ENCODE results near the gene PET117. TPM values are rescaled to one million over a fixed set of nuclear protein-coding genes. Genes with fewer than 3 reads are reported as not detected.

Gene PET117
- polyA plus RNA-seq, 1 of the 3 experiments (the other 2 are of a cell fraction) = 13.5 TPM

- 82% methylated on average over 5 of the region's 5 CpGs for WGBS (ENCODE audit: low lambda C conversion rate)
- CTCF ChIA-PET = interaction anchor here (1.5 kb wide), 1 partner anchor 89 kb away, joined by 3 read pairs; no protein-coding TSS in a partner anchor
- H3F3A ChIP-seq (replicated peaks; ENCODE audit: insufficient read depth) = no peaks in the 10 kb centered on the region
Observed at GRCh38 chr20:18187020-18187419, 49.4 kb downstream of the PET117 start.

More at GRCh38 chr20:18187020-18187419, 49.4 kb downstream of the PET117 start:
- no peaks in the 10 kb centered on the region for H3K9me3 ChIP-seq
- no peak overlapping the region for H2AFZ ChIP-seq (ENCODE audit: low read depth)
- no peak for DNase-seq
- no peak overlapping the region for H3K4me2 ChIP-seq
- no peaks in the 10 kb centered on the region for H4K20me1 ChIP-seq (ENCODE audit: insufficient read depth)
- no peak overlapping the region for H3K4me3 ChIP-seq (ENCODE audit: low read depth in 2 of 2, low read length in 1 of 2)
- no peak overlapping the region for H3K9ac ChIP-seq
- H3K36me3 ChIP-seq (replicated peaks in 1 of 2; ENCODE audit: control insufficient read depth in 1 of 2, insufficient read depth in 2 of 2, low read length in 1 of 2) = peaks cover 35 to 63% of the 10 kb centered on the region in 2 experiments
- no peaks in the 10 kb centered on the region for H3K9me2 ChIP-seq
- TF ChIP-seq MEF2A (IDR thresholded peaks at IDR 0.05; ENCODE audit: borderline replicate concordance, low read depth) (no peak), EP300 (IDR thresholded peaks at IDR 0.05; ENCODE audit: borderline replicate concordance in 1 of 2, low read depth in 1 of 2, low read length in 1 of 2) (no peak), FOSL2 (IDR thresholded peaks at IDR 0.05; ENCODE audit: borderline replicate concordance, low read depth) (no peak), FOXJ3 (CRISPR knock-in tag; IDR thresholded peaks at IDR 0.05) (no peak), ELF1 (IDR thresholded peaks at IDR 0.05) (no peak), EZH2phosphoT487 (IDR thresholded peaks at IDR 0.05; ENCODE audit: borderline replicate concordance, low read depth) (no peak), TCF12 (IDR thresholded peaks at IDR 0.05) (no peak), CHD2 (IDR thresholded peaks at IDR 0.05; ENCODE audit: low read length, partially characterized antibody) (no peak), RAD21 (IDR thresholded peaks at IDR 0.05; ENCODE audit: low read length) (no peak), POLR2AphosphoS5 (IDR thresholded peaks at IDR 0.05; ENCODE audit: low read depth, low read length) (no peak), MXI1 (IDR thresholded peaks at IDR 0.05; ENCODE audit: low read depth, low read length) (no peak), USF1 (IDR thresholded peaks at IDR 0.05; ENCODE audit: borderline replicate concordance, low read depth) (no peak), ZBTB33 (IDR thresholded peaks at IDR 0.05; ENCODE audit: borderline replicate concordance, low read depth) (no peak), IRF3 (IDR thresholded peaks at IDR 0.05; ENCODE audit: low read depth, low read length) (no peak), NRF1 (IDR thresholded peaks at IDR 0.05; ENCODE audit: low read depth, low read length) (no peak), USF2 (IDR thresholded peaks at IDR 0.05; ENCODE audit: borderline replicate concordance, low read depth, low read length) (no peak), RCOR1 (IDR thresholded peaks at IDR 0.05; ENCODE audit: low read length) (no peak), PBX3 (IDR thresholded peaks at IDR 0.05) (no peak), YY1 (IDR thresholded peaks at IDR 0.05; ENCODE audit: low read depth) (no peak)
- H3K4me1 ChIP-seq (ENCODE audit: control insufficient read depth in 1 of 2, insufficient read depth in 2 of 2, low read depth in 1 of 2, low read length in 1 of 2) = no peaks in the 10 kb centered on the region
- H3K27me3 ChIP-seq (ENCODE audit: insufficient read depth) = no peaks in the 10 kb centered on the region
- no peak overlapping the region for H3K27ac ChIP-seq (ENCODE audit: low read depth in 2 of 2, low read length in 1 of 2)
- POLR2A ChIA-PET = no interaction called here
- H3K79me2 ChIP-seq (ENCODE audit: insufficient read depth) = no peaks in the 10 kb centered on the region
